ENCODE results near the gene ZFR2.
A peak's percentile ranks its signal among the peaks of the same experiment; 100 is the strongest.
"Not testable (repeated sequence)": the region's sequence is repeated elsewhere in the genome, so short reads cannot be mapped to it uniquely, and the experiment has no call there.

Gene ZFR2

GRCh38 chr19:3868770-3869456 lies at the start of gene ZFR2:
TSS of gene ZFR2 (minus strand) at chr19:3869038. CDS start at chr19:3869017, 21 bp downstream.
- peaks cover 7% of the 10 kb centered on the region in 2 donors for H3K36me3 Mint-ChIP-seq
- peaks cover 7 to 9% of the 10 kb centered on the region in 2 donors for H3K4me1 Mint-ChIP-seq
- DNase-seq (no peak), ATAC-seq (replicated peaks) (peak; percentile 23 to 27)
- H3K27me3 Mint-ChIP-seq = peaks cover 50 to 54% of the 10 kb centered on the region in 2 donors
- peaks cover 7% of the 10 kb centered on the region in 2 donors for H3K9me3 Mint-ChIP-seq
- H3K27ac Mint-ChIP-seq = no peak within 1 kb of the TSS
- H3K4me3 Mint-ChIP-seq = peak within 1 kb of the TSS; percentile 25 to 54

GRCh38 chr19:3916033-3916432 lies 47.2 kb upstream of the ZFR2 start:
- Mint-ChIP-seq H3K27me3 (peaks cover 6 to 8% of the 10 kb centered on the region in 2 donors), H3K4me3 (no peak overlapping the region)
- ATAC-seq (replicated peaks) = no peak

GRCh38 chr19:3914199-3914598 lies 45.4 kb upstream of the ZFR2 start:
- DNase-seq (no peak), ATAC-seq (replicated peaks) (no peak)
- Mint-ChIP-seq H3K27ac (no peak overlapping the region), H3K4me1 (peaks cover 3 to 10% of the 10 kb centered on the region in 2 donors), H3K4me3 (no peak overlapping the region), H3K36me3 (peaks cover 5 to 6% of the 10 kb centered on the region in 2 donors), H3K9me3 (peaks cover 5% of the 10 kb centered on the region in 2 donors), H3K27me3 (peaks cover 6 to 8% of the 10 kb centered on the region in 2 donors)

More at GRCh38 chr19:3916033-3916432, 47.2 kb upstream of the ZFR2 start:
- Mint-ChIP-seq H3K4me1 (peaks cover 3 to 10% of the 10 kb centered on the region in 2 donors), H3K27ac (no peak overlapping the region), H3K36me3 (peaks cover 3% of the 10 kb centered on the region in 2 donors), H3K9me3 (peaks cover 3 to 5% of the 10 kb centered on the region in 2 donors)
- DNase-seq = no peak

- H3K4me3 Mint-ChIP-seq = no peak overlapping the region
- H3K27ac Mint-ChIP-seq = no peak overlapping the region
- ATAC-seq (replicated peaks) = no peak
- H3K27me3 Mint-ChIP-seq = peaks cover 6% of the 10 kb centered on the region in 2 donors
- H3K36me3 Mint-ChIP-seq = peaks cover 3 to 4% of the 10 kb centered on the region in 2 donors
- H3K4me1 Mint-ChIP-seq = no peaks in the 10 kb centered on the region
- peaks cover 0 to 3% of the 10 kb centered on the region in 2 donors for H3K9me3 Mint-ChIP-seq
- DNase-seq = no peak
Observed at GRCh38 chr19:3910105-3910504, 41.3 kb upstream of the ZFR2 start.

- Mint-ChIP-seq H3K36me3 (peaks cover 3 to 6% of the 10 kb centered on the region in 2 donors), H3K27ac (no peak overlapping the region), H3K4me3 (no peak overlapping the region), H3K4me1 (no peaks in the 10 kb centered on the region), H3K9me3 (peaks cover 0 to 3% of the 10 kb centered on the region in 2 donors), H3K27me3 (peaks cover 6% of the 10 kb centered on the region in 2 donors)
- no peak for ATAC-seq (replicated peaks)
- no peak for DNase-seq
Observed at GRCh38 chr19:3908266-3909054, 39.6 kb upstream of the ZFR2 start.

GRCh38 chr19:3907626-3908265 lies 38.9 kb upstream of the ZFR2 start:
- H3K4me1 Mint-ChIP-seq = no peaks in the 10 kb centered on the region

GRCh38 chr19:3904233-3904632 lies 35.4 kb upstream of the ZFR2 start:
- Mint-ChIP-seq H3K27me3 (peaks cover 11 to 14% of the 10 kb centered on the region in 2 donors), H3K9me3 (peaks cover 0 to 1% of the 10 kb centered on the region in 2 donors)

More at GRCh38 chr19:3907626-3908265, 38.9 kb upstream of the ZFR2 start:
- Mint-ChIP-seq H3K9me3 (peaks cover 0 to 3% of the 10 kb centered on the region in 2 donors), H3K36me3 (peaks cover 3 to 6% of the 10 kb centered on the region in 2 donors), H3K27ac (no peak overlapping the region), H3K4me3 (no peak overlapping the region), H3K27me3 (peaks cover 6% of the 10 kb centered on the region in 2 donors)
- ATAC-seq (replicated peaks) (no peak), DNase-seq (no peak)

GRCh38 chr19:3902317-3902973 lies 33.6 kb upstream of the ZFR2 start:
- ATAC-seq (replicated peaks) (no peak), DNase-seq (no peak)
- Mint-ChIP-seq H3K4me1 (no peaks in the 10 kb centered on the region), H3K27ac (no peak overlapping the region), H3K9me3 (peaks cover 3 to 4% of the 10 kb centered on the region in 2 donors), H3K27me3 (peaks cover 8 to 11% of the 10 kb centered on the region in 2 donors), H3K4me3 (no peak overlapping the region), H3K36me3 (peaks cover 0 to 2% of the 10 kb centered on the region in 2 donors)

More at GRCh38 chr19:3904233-3904632, 35.4 kb upstream of the ZFR2 start:
- no peaks in the 10 kb centered on the region for H3K4me1 Mint-ChIP-seq
- H3K4me3 Mint-ChIP-seq = no peak overlapping the region
- ATAC-seq (replicated peaks) = no peak
- H3K27ac Mint-ChIP-seq = no peak overlapping the region
- H3K36me3 Mint-ChIP-seq = peaks cover 1 to 3% of the 10 kb centered on the region in 2 donors
- DNase-seq = no peak

GRCh38 chr19:3899531-3900294 lies 30.9 kb upstream of the ZFR2 start:
- no peak overlapping the region for H3K4me3 Mint-ChIP-seq
- ATAC-seq (replicated peaks) = no peak
- no peaks in the 10 kb centered on the region for H3K4me1 Mint-ChIP-seq
- H3K36me3 Mint-ChIP-seq = peaks cover 0 to 2% of the 10 kb centered on the region in 2 donors
- H3K9me3 Mint-ChIP-seq = peaks cover 3 to 4% of the 10 kb centered on the region in 2 donors
- no peak overlapping the region for H3K27ac Mint-ChIP-seq
- H3K27me3 Mint-ChIP-seq = peaks cover 8 to 9% of the 10 kb centered on the region in 2 donors
- no peak for DNase-seq

- H3K4me1 Mint-ChIP-seq = no peaks in the 10 kb centered on the region
- H3K4me3 Mint-ChIP-seq = no peak overlapping the region
- no peak overlapping the region for H3K27ac Mint-ChIP-seq
- peaks cover 8 to 9% of the 10 kb centered on the region in 2 donors for H3K27me3 Mint-ChIP-seq
- H3K36me3 Mint-ChIP-seq = no peaks in the 10 kb centered on the region
- H3K9me3 Mint-ChIP-seq = peaks cover 3 to 4% of the 10 kb centered on the region in 2 donors
- ATAC-seq (replicated peaks) (no peak), DNase-seq (no peak)
Observed at GRCh38 chr19:3898426-3898825, 29.6 kb upstream of the ZFR2 start.

GRCh38 chr19:3897936-3898335 lies 29.1 kb upstream of the ZFR2 start:
- H3K27me3 Mint-ChIP-seq = peaks cover 8 to 9% of the 10 kb centered on the region in 2 donors
- DNase-seq (no peak), ATAC-seq (replicated peaks) (no peak)
- no peaks in the 10 kb centered on the region for H3K36me3 Mint-ChIP-seq
- peaks cover 3 to 4% of the 10 kb centered on the region in 2 donors for H3K9me3 Mint-ChIP-seq
- no peaks in the 10 kb centered on the region for H3K4me1 Mint-ChIP-seq
- H3K27ac Mint-ChIP-seq = no peak overlapping the region
- H3K4me3 Mint-ChIP-seq = no peak overlapping the region

- H3K4me3 Mint-ChIP-seq = no peak overlapping the region
- ATAC-seq (replicated peaks) (no peak), DNase-seq (no peak)
- H3K9me3 Mint-ChIP-seq = peaks cover 3 to 4% of the 10 kb centered on the region in 2 donors
- no peaks in the 10 kb centered on the region for H3K4me1 Mint-ChIP-seq
- H3K27ac Mint-ChIP-seq = no peak overlapping the region
- H3K27me3 Mint-ChIP-seq = peaks cover 8 to 9% of the 10 kb centered on the region in 2 donors
- no peaks in the 10 kb centered on the region for H3K36me3 Mint-ChIP-seq
Observed at GRCh38 chr19:3895788-3896187, 26.9 kb upstream of the ZFR2 start.

GRCh38 chr19:3894959-3895358 lies 26.1 kb upstream of the ZFR2 start:
- not testable (repeated sequence) for H3K4me1 Mint-ChIP-seq; ATAC-seq (replicated peaks); H3K27me3 Mint-ChIP-seq; H3K4me3 Mint-ChIP-seq; H3K36me3 Mint-ChIP-seq; H3K9me3 Mint-ChIP-seq; DNase-seq; H3K27ac Mint-ChIP-seq

Measured in stimulated activated naive B cell treated with anti-CD40 and anti-IgM and Interleukin-4, amounts not matched to agents 10 μg/mL and 1 μg/mL and 100 μg/mL, for 72 hours (primary cell).